ENCODE results near the gene LBR.
"Not testable (repeated sequence)": the region's sequence is repeated elsewhere in the genome, so short reads cannot be mapped to it uniquely, and the experiment has no call there.

The LBR gene

DNA sequence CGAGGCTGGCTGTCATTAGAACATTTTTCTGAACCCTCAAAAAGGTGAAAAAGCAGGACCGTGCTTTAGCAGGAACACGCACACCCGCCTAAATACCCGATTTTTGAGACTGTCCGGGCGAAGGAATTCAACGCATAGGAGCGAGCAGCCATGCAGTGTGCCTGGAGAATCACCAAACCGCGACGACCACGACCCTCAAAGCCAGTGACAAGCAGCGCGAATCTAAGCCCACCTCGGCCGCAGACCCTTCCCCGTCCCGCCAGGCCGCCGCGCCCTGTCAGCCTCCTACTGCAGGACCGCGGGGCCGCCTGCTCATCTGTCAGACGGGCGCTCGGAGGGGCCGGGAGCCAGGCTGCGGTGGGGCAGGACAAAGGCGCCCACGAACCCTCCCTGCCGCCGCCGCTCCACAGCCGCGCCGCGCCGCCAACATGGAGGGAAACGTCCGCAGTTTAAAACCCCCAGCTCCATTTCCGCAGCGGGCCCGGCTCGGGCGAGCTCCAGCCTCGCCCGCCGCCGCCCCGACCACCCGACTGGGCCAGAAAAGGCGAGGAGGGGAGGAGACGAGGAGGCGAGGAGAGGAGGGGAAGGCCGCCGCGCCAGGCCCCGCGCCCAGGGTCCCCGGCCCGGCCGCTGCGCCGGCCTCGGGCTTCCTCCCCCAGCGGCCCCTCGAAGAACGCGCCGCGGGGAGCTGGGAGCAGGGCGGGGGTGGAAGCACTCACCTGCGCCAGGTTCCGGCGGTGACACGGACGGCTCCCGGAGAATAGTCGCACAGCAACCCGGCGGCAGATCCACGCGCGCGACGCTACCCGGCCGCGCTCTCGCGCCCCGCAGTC, at the start of gene LBR:
Gene LBR (minus strand): TSS at position 804 of the 833 bp plus-strand sequence. CDS start 3,963 bp downstream, outside the sequence.
- DNase-seq, result no peak

DNA sequence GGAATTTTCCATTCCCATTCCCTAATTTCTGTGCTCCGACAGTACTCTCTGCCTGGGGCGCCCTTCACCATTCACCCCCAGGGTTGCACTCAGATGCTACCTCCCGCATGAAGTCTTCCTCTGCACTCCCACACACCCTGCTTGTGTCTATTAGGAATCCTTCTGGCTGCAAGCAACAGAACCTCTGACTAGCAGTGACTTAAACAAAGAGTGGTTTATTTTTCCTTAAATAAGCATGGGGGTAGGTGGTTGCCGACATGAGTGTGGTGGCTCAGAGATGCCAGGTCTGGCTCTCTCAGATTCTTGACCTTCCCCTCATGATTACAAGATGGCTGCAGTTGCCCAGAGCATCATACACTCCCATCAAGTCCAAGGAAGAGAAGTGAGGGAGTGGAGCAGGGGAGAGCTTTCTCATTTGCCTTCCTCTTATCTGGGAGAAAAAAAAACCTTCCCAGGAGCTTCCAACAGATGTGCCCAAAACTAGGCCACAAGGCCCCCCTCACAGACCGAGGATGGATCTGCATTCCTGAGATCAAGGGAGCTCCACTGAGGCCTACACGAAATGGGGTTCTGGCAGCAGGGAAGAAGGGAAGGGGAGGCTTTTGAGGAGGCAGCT, 49.6 kb upstream of the LBR start:
- DNase-seq, result no peak

GRCh38 chr1:225476538-225476988, 48.7 kb upstream of the LBR start:
- DNase-seq, result no peak

DNA sequence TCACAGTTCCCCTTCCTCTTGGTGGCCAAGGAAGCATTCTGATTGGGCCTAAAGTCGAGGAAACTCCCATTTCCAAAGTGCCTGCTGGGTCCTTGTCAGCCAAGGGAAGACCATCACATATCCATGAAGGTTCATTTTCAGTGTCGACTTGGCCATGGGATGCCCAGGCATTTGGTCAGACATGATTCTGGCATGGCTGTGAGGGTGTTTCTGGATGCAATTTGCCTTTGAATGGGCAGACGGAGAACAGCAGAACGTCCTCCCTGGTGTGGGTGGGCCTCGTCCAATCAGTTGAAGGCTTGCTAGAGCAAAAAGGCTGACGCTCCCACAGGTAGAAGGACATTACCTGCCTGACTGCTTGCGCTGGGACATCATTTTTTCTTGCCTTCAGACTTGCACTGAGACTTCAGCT, 48.3 kb upstream of the LBR start:
- no peak for DNase-seq

GRCh38 chr1:225474986-225475820, 47.4 kb upstream of the LBR start:
- peak; percentile 69 to 80 for DNase-seq

GRCh38 chr1:225474439-225474985, 46.7 kb upstream of the LBR start:
- no peak for DNase-seq

- not testable (repeated sequence) for DNase-seq
Observed at GRCh38 chr1:225473676-225474438, 46.0 kb upstream of the LBR start.

DNA sequence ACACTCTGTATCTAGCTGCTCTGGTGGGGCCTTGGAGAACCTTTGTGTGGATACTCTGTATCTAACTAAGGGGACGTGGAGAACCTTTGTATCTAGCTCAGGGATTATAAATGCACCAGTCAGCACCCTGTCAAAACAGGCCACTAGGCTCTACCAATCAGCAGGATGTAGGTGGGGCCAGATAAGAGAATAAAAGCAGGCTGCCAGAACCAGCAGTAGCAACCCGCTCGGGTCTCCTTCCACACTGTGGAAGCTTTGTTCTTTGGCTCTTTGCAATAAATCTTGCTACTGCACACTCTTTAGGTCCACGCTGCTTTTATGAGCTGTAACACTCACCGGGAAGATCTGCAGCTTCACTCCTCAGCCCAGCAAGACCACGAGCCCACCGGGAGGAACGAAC, 45.4 kb upstream of the LBR start:
- DNase-seq, result not testable (repeated sequence)

GRCh38 chr1:225471453-225472301, 43.8 kb upstream of the LBR start:
- no peak for DNase-seq

DNA sequence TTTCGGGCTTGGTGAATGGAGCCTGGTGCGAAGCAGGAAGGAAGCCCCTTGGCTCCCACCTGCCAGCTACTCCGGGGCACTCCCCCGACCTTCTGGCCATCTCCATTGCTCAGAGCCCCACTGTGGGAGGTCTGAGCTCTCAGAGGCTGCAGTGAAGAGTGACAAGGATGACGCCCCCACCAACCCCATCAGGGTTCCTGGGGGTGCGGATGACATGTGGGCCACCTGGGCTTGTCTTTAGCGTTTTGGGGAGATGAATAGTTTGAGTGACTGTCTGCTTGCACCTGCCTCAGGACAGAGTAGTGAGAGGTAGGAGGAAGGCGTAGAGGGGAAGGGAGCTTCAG, 43.2 kb upstream of the LBR start:
- DNase-seq, result no peak

GRCh38 chr1:225470211-225471108, 42.6 kb upstream of the LBR start:
- no peak for DNase-seq

DNA sequence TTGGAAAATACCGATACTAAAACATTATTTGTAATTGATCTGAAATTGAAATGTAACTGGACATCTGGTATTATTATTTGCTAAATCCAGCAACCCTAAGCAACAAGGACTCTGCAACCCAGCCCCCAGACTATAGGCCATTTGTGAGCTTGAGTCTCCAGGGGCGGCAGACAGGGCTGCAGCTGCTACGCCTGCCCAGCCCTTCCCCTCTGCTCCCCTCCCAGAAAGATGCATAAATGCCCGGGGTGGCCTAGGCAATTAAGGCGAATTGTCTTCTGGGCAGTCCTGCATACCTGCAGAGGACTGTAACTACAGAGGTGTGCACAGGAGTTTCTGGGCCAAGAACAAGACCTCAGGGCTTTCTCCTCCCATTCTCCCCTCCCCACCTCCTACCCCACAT, 41.2 kb upstream of the LBR start:
- no peak for DNase-seq

DNA sequence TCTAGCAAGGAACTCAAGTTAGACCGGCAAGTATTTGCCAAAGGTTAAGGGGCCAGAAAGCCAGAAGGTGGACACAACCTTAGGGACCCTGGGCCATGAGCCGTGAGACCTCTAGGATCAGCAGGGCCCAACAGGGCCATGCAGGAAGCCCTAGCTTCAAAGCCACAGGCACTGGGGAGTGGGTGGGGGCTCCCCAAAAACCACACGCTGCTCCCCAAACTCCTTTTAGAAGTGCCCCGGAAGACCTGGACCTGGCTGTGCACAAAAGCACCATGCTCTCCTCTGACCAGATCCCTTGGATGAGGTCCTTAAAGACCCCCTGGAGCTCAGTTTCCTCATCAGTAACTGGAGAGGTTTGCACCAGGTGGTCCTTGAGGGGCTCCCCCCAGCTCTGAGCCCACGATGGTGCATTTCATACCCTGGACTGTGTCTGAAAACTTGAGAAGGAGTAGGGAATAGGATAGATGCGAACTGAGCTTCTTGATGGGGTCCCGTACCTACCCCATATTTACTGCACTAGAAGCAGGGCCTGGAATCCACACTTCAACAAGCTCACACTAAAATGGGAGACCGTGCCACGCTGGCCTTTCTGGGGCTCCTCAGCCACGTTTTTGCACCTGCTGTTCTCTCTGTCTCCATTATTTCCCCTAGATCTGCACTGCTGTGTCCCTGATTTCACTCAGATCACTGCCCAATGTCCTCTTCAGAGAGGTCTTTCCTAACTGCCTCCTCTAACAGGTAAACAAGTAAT, 40.6 kb upstream of the LBR start:
- no peak for DNase-seq

DNA sequence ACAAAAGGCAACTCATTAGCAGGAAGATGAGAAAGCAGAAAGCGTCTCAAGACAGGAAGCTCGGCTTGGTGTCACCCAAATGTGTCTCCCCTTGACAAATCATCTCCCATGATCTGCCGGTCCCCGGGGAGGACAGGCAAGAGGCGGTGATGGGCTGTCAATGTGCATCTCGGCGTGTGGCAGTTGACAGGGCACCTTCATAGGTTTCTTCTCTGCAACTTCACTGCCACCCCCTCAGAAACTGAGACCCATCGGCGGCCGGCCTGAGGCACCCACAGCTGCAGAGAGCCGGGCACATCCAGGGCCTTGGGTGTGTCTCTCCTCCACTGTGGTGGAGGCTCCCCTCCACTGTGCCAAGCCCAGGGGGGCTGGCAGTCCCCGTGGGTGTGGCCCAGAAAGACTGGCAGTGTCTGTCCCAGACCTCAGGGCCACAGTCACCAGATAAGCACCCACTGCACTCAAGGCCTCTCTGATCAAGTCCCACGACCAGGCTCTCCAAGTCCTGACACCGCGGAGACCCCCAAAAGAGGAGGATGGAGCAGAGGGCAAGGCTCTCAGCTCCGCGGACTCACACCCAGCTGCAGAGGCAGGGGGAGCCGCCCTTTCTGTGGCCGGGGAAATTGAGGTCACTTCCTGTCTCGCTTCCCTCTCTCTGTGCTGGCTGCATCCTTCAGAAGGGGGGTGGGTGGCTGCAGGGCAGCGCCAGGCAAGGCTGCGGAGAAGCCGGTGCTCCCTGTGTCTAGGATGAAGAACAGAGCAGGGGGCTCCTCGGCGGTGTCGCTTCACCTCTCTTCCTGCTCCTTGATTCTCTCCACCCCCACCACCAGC, 39.6 kb upstream of the LBR start:
- peak; percentile 62 to 64 for DNase-seq

GRCh38 chr1:225466848-225467192, 39.0 kb upstream of the LBR start:
- no peak for DNase-seq

- DNase-seq, result no peak
Observed at GRCh38 chr1:225465793-225466517, 38.1 kb upstream of the LBR start.

DNA sequence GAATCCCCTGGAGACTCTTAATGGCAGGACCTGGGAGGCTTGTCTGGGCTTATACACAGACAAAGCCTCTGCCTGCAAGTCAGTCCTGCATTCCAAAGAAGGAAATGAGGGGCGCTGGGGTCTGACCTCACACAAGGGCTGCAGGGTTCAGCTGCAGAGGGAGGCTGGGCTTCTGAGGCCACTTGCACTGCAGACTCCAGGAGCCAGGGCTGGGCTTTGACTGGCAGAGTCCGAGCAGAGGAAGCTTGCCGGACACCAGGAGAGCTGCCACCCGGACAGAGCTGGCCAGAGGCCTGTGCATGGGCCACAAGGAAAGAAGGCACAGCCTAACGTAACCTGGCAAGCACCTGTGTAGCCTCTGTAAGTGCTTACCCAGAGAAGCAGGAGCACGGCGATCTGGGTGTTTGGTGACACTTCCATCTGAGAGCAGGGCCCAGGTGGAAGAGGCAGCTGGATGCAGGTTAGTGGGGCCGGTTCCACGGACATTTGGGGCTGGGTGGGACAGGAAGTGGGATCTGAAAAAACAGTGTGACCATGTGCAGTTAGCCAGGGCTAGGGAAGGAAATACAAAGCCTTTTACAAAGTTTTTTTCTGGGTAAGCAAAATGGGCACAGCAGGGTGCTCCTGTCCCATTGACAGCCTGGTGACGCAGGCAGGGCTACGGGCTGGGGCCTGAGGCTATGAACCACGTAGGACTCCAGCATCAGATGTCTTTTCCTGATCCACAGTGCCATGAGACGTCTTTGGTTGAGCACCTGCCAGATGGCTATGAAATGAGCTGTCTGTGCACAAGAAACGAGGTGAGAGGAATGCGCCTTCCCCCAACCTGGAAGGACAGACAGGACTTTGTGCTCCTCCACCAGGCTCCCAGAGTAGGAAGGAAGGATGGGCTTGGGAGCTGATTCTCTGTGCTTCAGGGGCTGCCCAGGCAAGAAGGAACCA, 37.3 kb upstream of the LBR start:
- DNase-seq, result no peak
